ENCODE measurements around the gene CDC40.

The CDC40 gene

DNA sequence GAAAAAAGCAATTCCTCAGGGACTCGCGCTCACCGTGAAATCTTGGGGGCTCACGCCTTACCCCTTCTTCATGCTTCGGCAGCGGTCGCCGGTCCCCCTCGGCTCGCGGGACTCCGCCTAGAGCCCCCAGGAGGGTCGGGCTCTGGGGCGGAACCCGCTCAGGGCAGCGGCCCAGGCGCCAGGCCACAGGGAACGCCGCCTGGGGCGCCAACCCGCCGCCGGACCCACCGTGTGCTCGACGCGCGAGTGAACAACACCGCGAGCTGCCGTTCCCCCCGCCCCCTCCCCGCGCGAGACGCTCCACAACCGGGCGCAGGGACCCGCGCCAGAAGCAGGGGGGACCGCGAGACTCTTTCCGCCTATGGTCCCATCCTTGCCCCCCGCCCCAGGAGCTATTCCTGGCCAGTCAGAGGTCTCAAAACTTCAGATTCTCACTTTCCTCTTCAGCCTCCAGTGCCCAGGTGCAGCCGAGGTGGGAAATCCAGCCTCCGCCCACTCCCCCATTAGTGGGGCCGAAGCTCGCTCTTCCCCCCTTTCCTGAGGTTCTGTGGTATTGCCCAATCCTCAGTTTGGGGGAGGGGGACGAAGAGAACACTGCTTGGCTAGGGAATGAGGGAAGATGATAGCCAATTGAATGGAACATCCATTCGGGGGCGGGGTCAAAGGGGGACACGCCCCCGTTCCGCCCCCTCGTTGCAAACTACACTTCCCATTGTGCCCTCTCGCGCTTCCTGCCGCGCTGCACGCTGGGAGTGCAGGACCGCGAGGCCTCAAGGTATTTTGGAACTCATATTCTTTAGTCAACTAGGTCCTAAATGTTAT, 610 bp upstream of the CDC40 start, which contains the start of gene WASF1:
Gene WASF1, minus strand, starts transcription at position 265 of the 822 bp plus-strand sequence. CDS start 52,069 bp downstream, outside the sequence.
- H3K4me3 ChIP-seq (ENCODE audit: insufficient read depth, low read depth, low read length, poor library complexity, severe bottlenecking), result peak within 1 kb of the TSS; percentile 98
- H3K27ac ChIP-seq (ENCODE audit: insufficient read depth, low read length, poor library complexity, severe bottlenecking), result peak within 1 kb of the TSS; percentile 79
- H3K27me3 ChIP-seq (replicated peaks; ENCODE audit: control insufficient read depth, insufficient read depth, low read length, poor library complexity, severe bottlenecking), result peaks cover 9% of the 10 kb centered on the region
- H3K4me1 ChIP-seq (ENCODE audit: control insufficient read depth, insufficient read depth, low read length, poor library complexity, severe bottlenecking), result peaks cover 24% of the 10 kb centered on the region
- peak; percentile 77 to 87 (median 83) for DNase-seq
- no peaks in the 10 kb centered on the region for H3K9me3 ChIP-seq (ENCODE audit: control insufficient read depth, low read length)
- no peaks in the 10 kb centered on the region for H3K36me3 ChIP-seq (ENCODE audit: control insufficient read depth, insufficient read depth, low read length)

DNA sequence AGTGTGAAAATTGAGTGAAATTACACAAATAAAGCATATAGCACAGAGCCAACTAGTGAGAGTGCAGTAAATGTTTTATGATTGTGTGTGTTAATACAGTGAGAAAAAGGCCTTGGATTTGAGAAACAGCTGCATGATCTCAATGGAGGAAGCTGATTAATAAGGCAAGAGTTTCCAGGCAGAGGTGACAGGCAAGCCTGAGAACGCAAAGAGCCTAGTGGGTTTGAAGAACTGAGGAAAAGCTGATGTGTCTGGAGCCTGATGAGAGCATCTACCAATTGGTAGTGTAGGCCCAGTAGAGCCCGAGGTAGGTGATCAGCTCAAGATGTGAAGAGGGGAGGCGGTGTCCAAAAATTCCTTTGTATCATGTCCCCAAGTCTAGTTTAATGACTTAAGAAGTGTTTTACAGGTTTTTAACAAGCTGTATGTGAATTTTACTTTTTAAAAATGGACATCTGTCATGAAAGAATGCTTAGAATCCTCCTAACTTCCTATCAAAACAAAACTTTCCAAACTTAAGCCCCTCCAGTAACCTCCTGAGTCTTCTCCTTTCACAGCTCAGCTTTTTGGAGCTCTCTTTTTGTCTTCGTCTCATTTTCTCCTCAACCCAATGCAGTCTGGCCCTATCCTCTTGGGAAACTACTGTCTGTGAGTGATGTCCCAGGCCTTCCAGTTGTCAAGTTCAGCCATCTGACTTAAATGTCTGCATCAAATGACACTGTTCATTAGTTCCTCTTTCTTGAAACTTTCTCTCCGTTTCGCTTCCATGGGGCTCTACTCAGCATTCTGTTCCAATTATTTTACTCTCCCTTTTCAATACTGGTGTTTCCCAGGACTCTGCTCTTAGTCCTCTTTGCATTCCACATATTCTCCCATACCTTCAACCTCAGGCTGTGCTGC, 1.2 kb downstream of the CDC40 start:
- peak overlapping the region; percentile 98 for H3K4me3 ChIP-seq (ENCODE audit: insufficient read depth, low read depth, low read length, poor library complexity, severe bottlenecking)
- H3K36me3 ChIP-seq (ENCODE audit: control insufficient read depth, insufficient read depth, low read length), result no peaks in the 10 kb centered on the region
- peaks cover 3% of the 10 kb centered on the region for H3K27me3 ChIP-seq (replicated peaks; ENCODE audit: control insufficient read depth, insufficient read depth, low read length, poor library complexity, severe bottlenecking)
- H3K4me1 ChIP-seq (ENCODE audit: control insufficient read depth, insufficient read depth, low read length, poor library complexity, severe bottlenecking), result peaks cover 24% of the 10 kb centered on the region
- DNase-seq, result no peak
- H3K27ac ChIP-seq (ENCODE audit: insufficient read depth, low read length, poor library complexity, severe bottlenecking), result peak overlapping the region; percentile 79
- no peaks in the 10 kb centered on the region for H3K9me3 ChIP-seq (ENCODE audit: control insufficient read depth, low read length)

DNA sequence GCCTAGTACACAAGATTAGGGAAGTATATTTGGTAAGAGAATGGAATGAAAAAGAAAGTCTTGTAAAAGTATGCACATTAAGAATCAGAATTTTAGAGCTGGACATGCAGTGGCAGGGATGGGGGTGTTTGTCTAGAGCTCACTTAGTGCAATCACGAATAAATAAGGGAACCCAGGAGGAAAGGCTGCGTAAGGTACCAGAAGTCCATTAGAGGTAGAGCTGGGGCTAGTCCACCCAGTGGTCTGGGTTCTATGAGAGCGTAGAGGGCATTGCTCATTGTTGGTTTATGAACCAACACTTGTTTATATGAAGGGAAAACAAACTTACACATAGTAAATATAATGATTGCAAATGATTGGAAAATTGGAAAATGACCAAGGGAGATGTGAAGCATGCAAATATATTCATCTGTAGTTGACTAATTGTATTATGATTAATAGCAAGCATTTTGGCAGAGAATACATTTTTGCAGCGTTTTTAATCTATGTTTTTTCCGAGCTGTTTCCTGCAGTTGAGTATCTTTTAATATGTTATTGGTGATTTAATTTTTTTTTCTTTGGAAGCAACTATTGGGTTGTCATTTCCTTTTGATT, 3.2 kb downstream of the CDC40 start:
- peaks cover 24% of the 10 kb centered on the region for H3K4me1 ChIP-seq (ENCODE audit: control insufficient read depth, insufficient read depth, low read length, poor library complexity, severe bottlenecking)
- H3K27ac ChIP-seq (ENCODE audit: insufficient read depth, low read length, poor library complexity, severe bottlenecking), result no peak overlapping the region
- no peak for DNase-seq

DNA sequence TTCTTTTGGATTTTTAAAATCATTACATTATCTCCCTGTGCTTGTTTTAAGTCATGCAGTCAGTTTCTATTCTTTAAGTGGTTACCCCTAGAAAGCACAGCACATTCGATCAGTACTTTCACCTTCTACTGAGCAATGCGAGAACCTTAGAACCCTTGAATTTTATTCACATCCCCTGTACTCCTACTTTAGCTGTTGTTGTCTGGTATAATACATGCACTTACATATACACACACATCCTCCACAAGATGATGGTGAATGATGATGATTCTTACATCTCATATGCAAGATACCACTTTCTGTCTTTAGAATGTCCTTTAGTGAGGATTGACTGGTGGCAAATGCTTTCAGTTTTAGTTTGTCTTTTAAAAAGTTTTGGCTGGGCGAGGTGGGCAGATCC, 5.7 kb downstream of the CDC40 start:
- Histone ChIP-seq H3K9me3 (ENCODE audit: control insufficient read depth, low read length) (no peaks in the 10 kb centered on the region), H3K27me3 (replicated peaks; ENCODE audit: control insufficient read depth, insufficient read depth, low read length, poor library complexity, severe bottlenecking) (no peaks in the 10 kb centered on the region), H3K4me1 (ENCODE audit: control insufficient read depth, insufficient read depth, low read length, poor library complexity, severe bottlenecking) (peaks cover 22% of the 10 kb centered on the region), H3K27ac (ENCODE audit: insufficient read depth, low read length, poor library complexity, severe bottlenecking) (no peak overlapping the region), H3K4me3 (ENCODE audit: insufficient read depth, low read depth, low read length, poor library complexity, severe bottlenecking) (no peak overlapping the region), H3K36me3 (ENCODE audit: control insufficient read depth, insufficient read depth, low read length) (no peaks in the 10 kb centered on the region)
- DNase-seq, result no peak

More for the DNA sequence above, 3.2 kb downstream of the CDC40 start:
- Histone ChIP-seq H3K36me3 (ENCODE audit: control insufficient read depth, insufficient read depth, low read length) (no peaks in the 10 kb centered on the region), H3K27me3 (replicated peaks; ENCODE audit: control insufficient read depth, insufficient read depth, low read length, poor library complexity, severe bottlenecking) (no peaks in the 10 kb centered on the region), H3K9me3 (ENCODE audit: control insufficient read depth, low read length) (no peaks in the 10 kb centered on the region), H3K4me3 (ENCODE audit: insufficient read depth, low read depth, low read length, poor library complexity, severe bottlenecking) (no peak overlapping the region)

DNA sequence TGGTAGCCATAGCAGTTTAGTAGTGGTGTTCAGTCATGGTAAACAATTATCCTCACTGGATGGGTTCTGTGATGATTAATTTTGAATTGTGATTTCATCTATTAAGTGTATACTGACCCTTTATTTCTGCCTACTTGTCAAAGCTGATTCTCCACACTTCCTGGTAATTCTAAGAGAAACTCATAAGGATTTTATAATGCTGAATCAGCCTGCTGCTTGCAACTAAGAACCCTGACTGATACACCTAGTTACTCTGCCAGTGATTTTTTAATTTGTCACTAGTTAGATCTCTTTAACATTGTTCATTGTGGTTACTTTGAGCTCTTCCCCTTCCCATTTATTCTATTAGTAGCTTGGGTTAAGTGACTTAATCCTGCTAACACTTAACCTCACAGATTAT, 8.6 kb downstream of the CDC40 start:
- Histone ChIP-seq H3K27me3 (replicated peaks; ENCODE audit: control insufficient read depth, insufficient read depth, low read length, poor library complexity, severe bottlenecking) (no peaks in the 10 kb centered on the region), H3K4me1 (ENCODE audit: control insufficient read depth, insufficient read depth, low read length, poor library complexity, severe bottlenecking) (no peaks in the 10 kb centered on the region), H3K27ac (ENCODE audit: insufficient read depth, low read length, poor library complexity, severe bottlenecking) (no peak overlapping the region), H3K36me3 (ENCODE audit: control insufficient read depth, insufficient read depth, low read length) (peaks cover 3% of the 10 kb centered on the region), H3K9me3 (ENCODE audit: control insufficient read depth, low read length) (no peaks in the 10 kb centered on the region), H3K4me3 (ENCODE audit: insufficient read depth, low read depth, low read length, poor library complexity, severe bottlenecking) (no peak overlapping the region)
- no peak for DNase-seq

DNA sequence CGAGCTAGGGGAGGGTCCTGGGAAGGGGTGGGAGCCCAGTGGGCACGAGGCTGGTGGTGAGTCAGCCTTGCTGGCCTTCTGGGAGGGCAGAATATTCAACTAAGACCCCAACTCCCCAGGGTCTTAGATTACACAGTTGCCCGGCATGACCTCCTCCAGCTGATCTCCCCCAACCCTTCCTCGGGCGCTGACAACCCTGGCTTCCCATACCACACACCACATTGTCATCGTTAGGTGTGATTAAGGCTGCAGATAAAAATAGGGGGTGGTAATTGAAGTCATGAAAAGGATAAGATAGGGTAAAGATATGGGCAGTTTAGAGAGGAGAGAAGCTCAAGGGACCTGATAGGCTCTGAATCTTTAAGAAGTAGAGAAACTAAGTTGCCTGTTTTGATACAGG, 10.5 kb downstream of the CDC40 start:
- Histone ChIP-seq H3K4me3 (ENCODE audit: insufficient read depth, low read depth, low read length, poor library complexity, severe bottlenecking) (no peak overlapping the region), H3K27ac (ENCODE audit: insufficient read depth, low read length, poor library complexity, severe bottlenecking) (no peak overlapping the region), H3K9me3 (ENCODE audit: control insufficient read depth, low read length) (no peaks in the 10 kb centered on the region), H3K4me1 (ENCODE audit: control insufficient read depth, insufficient read depth, low read length, poor library complexity, severe bottlenecking) (no peaks in the 10 kb centered on the region), H3K36me3 (ENCODE audit: control insufficient read depth, insufficient read depth, low read length) (peaks cover 4% of the 10 kb centered on the region), H3K27me3 (replicated peaks; ENCODE audit: control insufficient read depth, insufficient read depth, low read length, poor library complexity, severe bottlenecking) (no peaks in the 10 kb centered on the region)
- DNase-seq, result no peak

DNA sequence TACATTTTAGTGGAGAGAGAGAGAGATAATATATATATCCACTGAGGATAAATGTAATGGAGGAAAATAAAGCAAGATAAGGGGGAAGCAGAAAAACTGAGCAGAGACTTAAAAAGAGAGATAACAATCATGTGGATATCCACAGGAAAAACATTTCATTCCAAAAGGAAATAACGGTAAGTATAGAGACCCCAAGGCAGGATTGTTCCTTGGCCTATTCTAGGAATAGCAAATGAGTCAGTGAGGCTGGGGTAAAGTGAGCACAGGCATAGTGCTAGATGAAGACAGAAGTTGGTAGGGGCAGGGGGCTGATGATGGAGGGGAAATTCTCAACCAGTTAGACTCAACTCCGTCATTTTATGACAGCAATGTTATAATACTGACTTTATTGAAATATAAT, 11.2 kb downstream of the CDC40 start:
- Histone ChIP-seq H3K9me3 (ENCODE audit: control insufficient read depth, low read length) (no peaks in the 10 kb centered on the region), H3K36me3 (ENCODE audit: control insufficient read depth, insufficient read depth, low read length) (peaks cover 4% of the 10 kb centered on the region), H3K4me1 (ENCODE audit: control insufficient read depth, insufficient read depth, low read length, poor library complexity, severe bottlenecking) (no peaks in the 10 kb centered on the region), H3K27me3 (replicated peaks; ENCODE audit: control insufficient read depth, insufficient read depth, low read length, poor library complexity, severe bottlenecking) (no peaks in the 10 kb centered on the region), H3K27ac (ENCODE audit: insufficient read depth, low read length, poor library complexity, severe bottlenecking) (no peak overlapping the region), H3K4me3 (ENCODE audit: insufficient read depth, low read depth, low read length, poor library complexity, severe bottlenecking) (no peak overlapping the region)
- no peak for DNase-seq

DNA sequence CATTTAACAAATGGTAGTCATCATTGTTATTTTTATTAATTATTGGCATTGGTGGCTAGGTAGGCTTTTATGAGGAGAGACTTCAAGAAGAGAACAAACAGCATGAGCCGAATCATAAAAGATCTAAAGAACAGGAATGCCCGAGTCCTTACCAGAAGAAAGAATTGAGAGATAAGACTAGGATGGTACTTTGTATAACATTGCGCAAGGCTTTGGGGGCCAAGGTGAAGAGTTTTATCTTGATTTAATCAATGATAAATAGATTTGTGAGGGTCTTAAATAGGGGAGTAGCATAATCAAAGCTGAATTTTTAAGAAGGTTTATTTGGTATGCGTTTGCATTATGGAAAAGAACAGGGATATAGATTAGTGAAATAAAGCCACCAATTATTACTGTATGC, 15.4 kb downstream of the CDC40 start:
- no peak for DNase-seq
- peaks cover 4% of the 10 kb centered on the region for H3K36me3 ChIP-seq (ENCODE audit: control insufficient read depth, insufficient read depth, low read length)
- H3K4me1 ChIP-seq (ENCODE audit: control insufficient read depth, insufficient read depth, low read length, poor library complexity, severe bottlenecking), result no peaks in the 10 kb centered on the region
- no peaks in the 10 kb centered on the region for H3K9me3 ChIP-seq (ENCODE audit: control insufficient read depth, low read length)
- no peak overlapping the region for H3K27ac ChIP-seq (ENCODE audit: insufficient read depth, low read length, poor library complexity, severe bottlenecking)
- H3K4me3 ChIP-seq (ENCODE audit: insufficient read depth, low read depth, low read length, poor library complexity, severe bottlenecking), result no peak overlapping the region
- no peaks in the 10 kb centered on the region for H3K27me3 ChIP-seq (replicated peaks; ENCODE audit: control insufficient read depth, insufficient read depth, low read length, poor library complexity, severe bottlenecking)

DNA sequence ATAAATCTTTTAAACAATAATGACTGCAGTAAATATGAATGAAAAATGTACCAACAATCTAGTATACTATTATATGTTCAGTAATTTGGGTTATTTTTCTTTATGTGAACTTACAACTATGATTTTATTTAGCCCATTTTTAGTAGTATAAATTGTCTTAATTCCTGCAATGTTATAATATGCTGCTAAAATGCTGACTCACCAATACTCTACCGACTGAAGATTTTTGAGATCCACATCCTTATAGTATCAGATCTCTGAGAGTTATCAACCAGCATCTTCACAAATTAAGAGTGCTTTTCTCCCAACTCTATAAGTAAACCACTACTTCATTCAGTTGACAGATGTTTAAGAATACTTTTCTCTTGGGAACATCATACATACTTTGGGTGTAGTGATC, 16.6 kb downstream of the CDC40 start:
- H3K4me1 ChIP-seq (ENCODE audit: control insufficient read depth, insufficient read depth, low read length, poor library complexity, severe bottlenecking), result no peaks in the 10 kb centered on the region
- H3K9me3 ChIP-seq (ENCODE audit: control insufficient read depth, low read length), result no peaks in the 10 kb centered on the region
- DNase-seq, result no peak
- H3K4me3 ChIP-seq (ENCODE audit: insufficient read depth, low read depth, low read length, poor library complexity, severe bottlenecking), result no peak overlapping the region
- no peaks in the 10 kb centered on the region for H3K27me3 ChIP-seq (replicated peaks; ENCODE audit: control insufficient read depth, insufficient read depth, low read length, poor library complexity, severe bottlenecking)
- H3K27ac ChIP-seq (ENCODE audit: insufficient read depth, low read length, poor library complexity, severe bottlenecking), result no peak overlapping the region
- H3K36me3 ChIP-seq (ENCODE audit: control insufficient read depth, insufficient read depth, low read length), result peaks cover 4% of the 10 kb centered on the region

All from effector memory CD4-positive, alpha-beta T cell (primary cell).